Fibroblast of villous mesenchyme (primary cell): Measurements from ENCODE around the gene TRANK1. TPM values are rescaled to one million over a fixed set of nuclear protein-coding genes. Genes with fewer than 3 reads are reported as not detected.
A peak's percentile ranks its signal among the peaks of the same experiment; 100 is the strongest.
"Not testable (repeated sequence)": the region's sequence is repeated elsewhere in the genome, so short reads cannot be mapped to it uniquely, and the experiment has no call there.

Source experiments
- DNase-seq: peaks from one replicate; pipeline ENCODE4 v3.0.0-alpha.2; 2010; ENCODE audit warnings: low read depth
- H3K4me3 ChIP-seq: 2 replicates; pipeline ENCODE4 v1.5.1; 2011; ENCODE audit warnings: low read depth, mild to moderate bottlenecking, low read length
- CTCF ChIP-seq: IDR thresholded peaks from 2 replicates; pipeline ENCODE4 v1.5.1; 2012; ENCODE audit warnings: low read depth, mild to moderate bottlenecking, low read length; ENCODE audit not compliant: insufficient read depth
- total RNA-seq: library from RNA; depleted of rRNA; stranded (reverse); fragments of >200 nt; gene quantifications from 2 replicates; pipeline ENCODE4 v1.2.3, GENCODE V29; 2012

TRANK1 gene
- total RNA-seq, 1 donor: 13.4 TPM

- no peak for TF ChIP-seq CTCF
- DNase-seq: peak; percentile 73
- H3K4me3 ChIP-seq: no peak overlapping the region
Observed at GRCh38 chr3:36893137-36893557, 51.7 kb downstream of the TRANK1 start.

- DNase-seq: no peak
- no peak for TF ChIP-seq CTCF
- H3K4me3 ChIP-seq: no peak overlapping the region
Observed at GRCh38 chr3:36892457-36893136, 52.3 kb downstream of the TRANK1 start.

GRCh38 chr3:36891701-36892160 lies 53.1 kb downstream of the TRANK1 start:
- no peak for TF ChIP-seq CTCF
- DNase-seq: no peak
- H3K4me3 ChIP-seq: no peak overlapping the region

- not testable (repeated sequence) for H3K4me3 ChIP-seq, DNase-seq
Observed at GRCh38 chr3:36891097-36891496, 53.8 kb downstream of the TRANK1 start.

GRCh38 chr3:36890261-36890660 lies 54.6 kb downstream of the TRANK1 start:
- DNase-seq: no peak
- no peak overlapping the region for H3K4me3 ChIP-seq
- TF ChIP-seq CTCF: no peak

- no peak for TF ChIP-seq CTCF
- DNase-seq: no peak
- no peak overlapping the region for H3K4me3 ChIP-seq
Observed at GRCh38 chr3:36881735-36882134, 63.1 kb downstream of the TRANK1 start.

GRCh38 chr3:36879842-36880241 lies 65.0 kb downstream of the TRANK1 start:
- H3K4me3 ChIP-seq, DNase-seq: not testable (repeated sequence)
